HG03025 (cell line): ENCODE measurements around the gene SPATA25.

ENCODE experiments used
- ATAC-seq: cut with Tn5 transposase; IDR thresholded peaks from one replicate; pipeline ENCODE4 v1.9.1; 2021; ENCODE audit warnings: mild to moderate bottlenecking, moderate library complexity; ENCODE audit not compliant: unreplicated experiment, low FRiP score

The SPATA25 gene

GRCh38 chr20:45872626-45873025, 14.8 kb downstream of the SPATA25 start:
- ATAC-seq: no peak

DNA sequence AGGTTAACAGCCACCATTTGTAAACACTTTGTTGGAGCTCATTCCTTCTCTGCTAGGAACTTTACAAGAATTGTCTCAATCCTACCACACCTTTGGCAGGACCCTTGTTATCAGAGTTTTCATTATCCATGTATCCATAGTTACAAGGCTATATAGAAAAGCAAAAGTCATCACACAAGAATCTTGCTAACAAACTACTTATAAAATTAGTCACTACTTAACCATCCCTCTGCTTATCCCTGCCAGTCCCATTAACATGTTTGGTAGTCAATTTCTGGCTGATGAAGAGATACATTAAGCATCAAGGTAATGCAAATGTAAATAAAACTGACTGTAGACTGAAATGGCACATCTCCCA, 19.6 kb downstream of the SPATA25 start:
- ATAC-seq: no peak

DNA sequence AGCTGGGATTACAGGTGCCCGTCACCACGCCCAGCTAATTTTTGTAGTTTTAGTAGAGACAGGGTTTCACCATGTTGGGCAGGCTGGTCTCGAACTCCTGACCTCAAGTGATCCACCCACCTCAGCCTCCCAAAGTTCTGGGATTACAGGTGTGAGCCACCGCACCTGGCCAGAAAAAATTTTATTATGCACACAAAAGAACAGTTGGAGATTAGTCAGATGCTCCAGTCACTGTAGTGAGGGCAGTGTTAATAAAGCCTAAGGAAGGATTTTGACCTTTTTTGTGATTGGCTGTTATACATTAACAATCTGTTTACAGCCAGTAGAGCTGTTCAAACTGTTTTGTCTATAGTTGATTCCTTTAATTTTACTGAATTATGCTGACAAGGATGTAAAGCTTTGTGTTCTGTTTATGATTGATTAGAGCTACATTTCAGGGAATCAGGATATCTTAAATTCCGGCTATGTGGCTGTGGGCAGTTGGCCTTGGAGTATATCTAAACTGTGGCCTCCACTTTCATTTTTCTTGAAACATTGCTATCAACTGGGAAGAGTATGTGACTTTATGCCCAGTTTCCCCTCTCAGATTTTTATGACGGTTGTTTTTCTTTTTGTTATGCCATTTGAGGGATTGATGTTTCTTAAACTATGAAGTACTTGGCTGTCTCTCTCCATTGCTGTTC, 20.1 kb downstream of the SPATA25 start:
- no peak for ATAC-seq

DNA sequence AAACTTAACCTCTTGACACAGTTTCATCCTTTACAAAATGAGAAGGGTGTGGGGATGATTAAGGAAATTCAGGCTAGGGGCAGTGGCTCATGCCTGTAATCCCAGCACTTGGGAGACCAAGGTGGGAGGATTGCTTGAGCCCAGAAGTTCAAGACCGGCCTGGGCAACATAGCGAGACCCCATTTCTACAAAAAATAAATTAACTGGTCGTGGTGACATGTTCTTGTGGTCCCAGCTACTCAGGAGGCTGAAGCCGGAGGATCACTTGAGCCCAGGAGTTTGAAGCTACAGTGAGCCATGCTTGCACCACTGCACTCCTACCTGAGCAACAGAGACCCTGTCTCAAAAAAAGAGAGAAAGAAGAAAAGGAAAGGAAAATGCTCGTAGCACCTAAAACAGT, 21.0 kb downstream of the SPATA25 start:
- no peak for ATAC-seq

- no peak for ATAC-seq
Measured at GRCh38 chr20:45863543-45864470, 23.6 kb downstream of the SPATA25 start.

DNA sequence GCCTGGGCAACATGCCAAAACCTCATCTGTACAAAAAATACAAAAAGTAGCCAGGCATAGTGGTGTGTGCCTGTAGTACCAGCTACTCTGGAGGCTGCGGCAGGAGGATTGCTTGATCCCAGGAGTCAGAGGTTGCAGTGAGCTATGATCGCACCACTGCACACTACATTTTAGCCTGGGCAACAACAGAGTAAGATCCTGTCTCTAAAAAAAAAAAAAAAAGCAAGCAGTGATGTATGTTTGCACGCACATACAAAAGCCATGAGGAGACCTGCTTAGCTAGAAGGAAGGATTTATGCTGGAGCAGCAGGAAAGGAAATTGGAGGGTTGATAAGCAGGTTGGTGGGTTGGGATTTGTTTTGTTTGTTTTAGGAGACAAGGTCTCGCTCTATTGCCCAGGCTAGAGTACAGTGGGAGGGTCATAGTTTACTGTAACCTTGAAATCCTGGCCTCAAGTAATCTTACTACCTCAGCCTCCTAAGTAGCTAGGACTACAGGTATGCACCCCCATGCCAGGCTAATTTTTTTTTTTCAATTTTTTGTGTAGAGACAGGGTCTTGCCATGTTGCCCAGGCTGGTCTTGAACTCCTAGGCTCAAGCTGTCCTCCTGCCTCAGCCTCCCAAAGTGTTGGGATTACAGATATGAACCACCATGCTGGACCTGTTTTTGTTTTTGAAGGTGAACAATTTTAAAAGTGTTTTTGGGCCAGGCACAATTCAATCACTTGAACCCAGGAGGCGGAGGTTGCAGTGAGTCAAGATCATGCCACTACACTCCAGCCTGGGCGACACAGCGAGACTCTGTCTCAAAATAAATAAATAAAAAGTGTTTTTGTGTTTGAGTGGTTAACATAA, 26.0 kb downstream of the SPATA25 start:
- no peak for ATAC-seq

- ATAC-seq: no peak
Measured at GRCh38 chr20:45860560-45861220, 26.7 kb downstream of the SPATA25 start.

GRCh38 chr20:45859916-45860315, 27.5 kb downstream of the SPATA25 start:
- no peak for ATAC-seq

DNA sequence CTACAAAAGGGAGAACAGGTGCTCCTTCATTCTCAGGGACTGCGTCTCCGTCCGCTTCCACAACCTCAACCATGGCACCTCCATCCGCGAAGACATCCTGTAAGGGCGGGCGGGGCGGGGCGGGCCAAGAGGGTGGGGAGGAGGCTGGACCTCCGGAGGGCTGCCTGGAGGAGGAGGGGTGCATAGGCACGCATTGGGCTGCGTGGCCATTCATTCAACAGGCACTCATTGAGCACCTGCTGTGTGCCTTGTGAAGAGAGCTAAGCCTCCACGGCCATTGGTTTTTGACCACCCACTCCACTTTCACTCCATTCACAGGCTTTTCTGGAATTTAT, 29.6 kb downstream of the SPATA25 start:
- ATAC-seq: peak; percentile 1

GRCh38 chr20:45857114-45857881, 30.1 kb downstream of the SPATA25 start, which contains the start of the genes ACOT8 and ZSWIM3:
Gene ACOT8, minus strand, starts transcription at chr20:45857392. Its CDS starts 77 bp downstream, at chr20:45857315.
Gene ZSWIM3, plus strand, starts transcription at chr20:45857614. Its CDS starts 212 bp downstream, at chr20:45857826.
- peak; percentile 93 for ATAC-seq

- ATAC-seq: no peak
Measured at GRCh38 chr20:45853484-45853883, 33.9 kb downstream of the SPATA25 start.

GRCh38 chr20:45852326-45852725, 35.1 kb downstream of the SPATA25 start:
- no peak for ATAC-seq

GRCh38 chr20:45851501-45851900, 35.9 kb downstream of the SPATA25 start:
- ATAC-seq: no peak

DNA sequence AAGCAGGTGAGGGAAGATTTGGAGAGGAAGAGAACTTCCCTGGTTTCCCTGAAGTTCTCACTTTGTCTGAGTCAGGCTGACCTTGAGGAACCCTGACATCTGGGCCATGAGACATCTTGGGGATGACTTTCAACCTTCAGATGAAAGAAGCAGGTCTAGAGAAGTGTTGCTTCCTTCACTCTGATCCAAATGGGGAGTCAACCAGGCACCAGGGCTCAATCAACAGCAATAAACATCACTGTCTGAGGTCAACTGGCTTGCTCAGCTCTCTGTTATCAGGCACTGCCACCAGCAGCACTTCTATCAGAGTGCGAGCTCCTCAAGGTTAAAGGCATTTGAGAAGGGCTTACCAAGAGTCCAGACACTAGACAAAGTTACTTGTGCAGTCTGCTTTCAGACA, 36.5 kb downstream of the SPATA25 start:
- no peak for ATAC-seq

GRCh38 chr20:45850238-45850637, 37.2 kb downstream of the SPATA25 start:
- ATAC-seq: no peak

- no peak for ATAC-seq
Measured at GRCh38 chr20:45848969-45849582, 38.3 kb downstream of the SPATA25 start.

DNA sequence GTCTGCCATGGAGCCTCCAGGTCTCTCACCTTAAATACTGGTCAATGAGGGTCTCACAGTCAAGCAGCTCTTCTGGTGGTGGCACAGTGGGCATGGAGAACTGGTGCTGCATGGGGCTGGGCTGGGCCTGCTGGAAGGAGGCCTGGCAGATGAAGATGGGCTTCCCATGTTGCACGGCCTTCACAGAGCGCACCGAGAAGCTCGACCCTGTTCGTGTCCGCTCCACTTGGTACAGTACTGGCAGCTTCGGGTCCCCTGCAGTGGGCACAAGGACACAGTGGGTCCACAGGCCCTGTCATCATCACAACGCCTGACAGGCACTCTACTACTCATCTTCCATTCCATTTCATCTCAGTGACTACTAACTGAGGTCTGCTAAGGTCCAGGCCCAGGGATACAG, 39.0 kb downstream of the SPATA25 start:
- ATAC-seq: no peak

DNA sequence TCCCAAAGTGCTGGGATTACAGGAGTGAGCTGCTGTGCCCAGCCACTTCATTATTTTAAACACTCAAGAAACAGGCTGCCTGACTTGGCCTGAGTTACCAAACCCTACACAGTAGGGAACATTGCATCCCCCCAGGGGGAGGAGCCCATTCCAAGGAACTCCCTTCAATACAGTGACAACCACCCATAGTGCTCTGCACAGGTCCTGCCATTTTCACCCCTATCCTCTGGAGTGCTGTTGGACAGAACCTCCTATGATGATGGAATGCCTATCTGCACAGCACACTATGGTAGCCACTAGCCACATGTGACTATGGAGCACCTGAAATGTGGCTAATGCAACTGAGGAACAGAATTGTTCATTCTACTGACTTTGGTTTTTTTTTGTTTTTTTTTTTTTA, 42.0 kb downstream of the SPATA25 start:
- ATAC-seq: no peak

DNA sequence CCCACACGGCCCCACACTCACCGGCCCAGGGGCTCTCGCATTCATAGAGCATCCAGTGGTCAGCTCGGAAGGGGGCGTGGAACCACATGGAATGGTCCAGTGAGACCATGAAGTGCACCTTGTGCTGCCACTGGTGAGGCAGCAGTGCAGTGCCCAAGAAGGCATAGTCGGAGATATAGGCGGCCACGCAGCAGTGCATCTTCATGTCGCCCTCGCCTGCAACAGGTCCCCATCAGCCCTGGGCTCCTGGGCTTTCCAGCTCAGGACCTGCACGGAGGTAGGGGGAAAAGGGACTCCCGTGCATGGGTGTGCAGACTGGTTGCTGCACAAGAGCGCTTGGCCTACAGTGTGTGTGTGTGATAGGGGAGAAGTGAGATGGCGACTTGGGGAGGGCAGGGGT, 43.9 kb downstream of the SPATA25 start:
- ATAC-seq: no peak
